Pancreas (tissue), 10 donors: Measurements from ENCODE around the gene PRDM4. TPM values are rescaled to one million over a fixed set of nuclear protein-coding genes. Genes with fewer than 3 reads are reported as not detected.
A peak's percentile ranks its signal among the peaks of the same experiment; 100 is the strongest.

Source experiments
- ATAC-seq, 4 donors: fragments of 200-7000 bp; cut with Tn5 transposase; one replicate each; pipeline versions ENCODE4 v1.8.0 to v1.9.1; 2020; ENCODE audit warnings: mild to moderate bottlenecking in 4 of 4, moderate library complexity in 4 of 4
- DNase-seq, 6 donors: peaks; one replicate each; pipeline ENCODE4 v3.0.0-alpha.2; 2020
- FAIRE-seq: peaks from 2 replicates; lab custom pipeline; 2012; peaks lifted over from hg19 to GRCh38; lab: Jason Lieb, UNC
- H3K27ac ChIP-seq, 4 donors: fragments of 200-600 bp; sonication (generic); 1 replicate in 3 of 4; 2 replicates in 1 of 4; pipeline versions ENCODE4 v1.5.0 to v1.8.0; 2020
- H3K27me3 ChIP-seq, 4 donors: fragments of 200-600 bp; one replicate each; pipeline ENCODE4 v1.8.0; 2021
- H3K36me3 ChIP-seq, 3 donors: fragments of 200-600 bp; sonication (generic) in 1 of 3; one replicate each; pipeline versions ENCODE4 v1.5.0 to v1.8.0; 2020 to 2021
- H3K4me1 ChIP-seq, 3 donors: fragments of 200-600 bp; one replicate each; pipeline ENCODE4 v1.8.0; 2021
- H3K4me3 ChIP-seq, 4 donors: fragments of 200-600 bp; sonication (generic) in 2 of 4; one replicate each; pipeline versions ENCODE4 v1.5.0 to v1.8.0; 2020 to 2021
- H3K9me3 ChIP-seq, 4 donors: fragments of 200-600 bp; one replicate each; pipeline ENCODE4 v1.8.0; 2021
- CTCF ChIP-seq, 4 donors: fragments of 200-600 bp; sonication (generic) in 3 of 4; IDR thresholded peaks; one replicate each; pipeline versions ENCODE4 v1.5.0 to v1.8.0; 2021; ENCODE audit warnings: antibody characterized with exemption in 4 of 4
- WGBS, 2 donors: extraction: QIAGEN DNeasy Blood & Tissue Kit; methylation state at CpG; one replicate each; pipeline ENCODE4 v1.1.7; 2013; 5-methylcytosine and 5-hydroxymethylcytosine counted together
- intact Hi-C, 3 donors: fragments of 100-400 bp; cut with DNase I; formaldehyde crosslinking; loops; one replicate each; pipeline versions ENCODE4 v1.11.1 to v1.14.2; 2022
- polyA plus RNA-seq, 2 donors: library from polyadenylated mRNA; stranded (reverse); fragments of 200-250 nt; gene quantifications; one replicate each; pipeline ENCODE4 v1.2.3, GENCODE V29; 2013
- total RNA-seq, 6 donors: library from RNA; stranded (reverse); fragmentation: NEBNext Ultra II Directional in 4 of 6; extraction: Animal tissue kit (Norgen Biotek cat#: 25700) in 4 of 6; gene quantifications; one replicate each; pipeline versions ENCODE4 v1.2.1 to v1.2.4, GENCODE V29; 2021 to 2023
- donor health status: healthy with polysubstance abuse.
- donor health status: DM: no; HTN: no; CAD: no; lungs with moderate emphysema.
- donor health status: DM: no; HTN: no; CAD: no.
- donor health status: control.
- donor health status: control.
- donor health status: Bipolar disorder and iron deficiency.
- donor health status: DM: yes; HTN: yes; CAD: no.
- donor health status: DM: no; HTN: no; CAD: no.
- donor health status: DM: no; HTN: no; CAD: no.
- donor health status: DM: yes; HTN: yes; CAD: no.

PRDM4 gene
- total and polyA plus RNA-seq, 8 donors, result 7.0 to 17.8 (median 11.2) TPM

- Histone ChIP-seq H3K4me1 (peaks cover 6 to 16% (median 15%) of the 10 kb centered on the region in 3 donors), H3K27me3 (no peaks in the 10 kb centered on the region), H3K4me3 (peak overlapping the region; percentile 66 to 91 (median 77)), H3K27ac (peak overlapping the region in 2 of 4 donors; percentile 42), H3K36me3 (peaks cover 0 to 3% (median 0%) of the 10 kb centered on the region in 3 donors), H3K9me3 (no peaks in the 10 kb centered on the region)
- no peak for TF ChIP-seq CTCF (IDR thresholded peaks at IDR 0.05)
- ATAC-seq (peak; percentile 4 to 8 (median 5)), DNase-seq (no peak), FAIRE-seq (no peak)
- WGBS, 2 donors, result 2% methylated on average over 12 of the region's 12 CpGs
- intact Hi-C loops, result no loop called here
These were observed 566 bp upstream of the PRDM4 start for GRCh38 chr12:107761502-107761904.

GRCh38 chr12:107760207-107760808 is 629 bp downstream of the PRDM4 start:
- Histone ChIP-seq H3K9me3 (no peaks in the 10 kb centered on the region), H3K4me1 (peaks cover 6 to 16% (median 15%) of the 10 kb centered on the region in 3 donors), H3K27ac (peak overlapping the region in 2 of 4 donors; percentile 51 to 57), H3K4me3 (peak overlapping the region; percentile 66 to 91 (median 77)), H3K27me3 (no peaks in the 10 kb centered on the region), H3K36me3 (peaks cover 0 to 15% (median 11%) of the 10 kb centered on the region in 3 donors)
- FAIRE-seq (no peak), DNase-seq (peak in 5 of 6 donors; percentile 13 to 70 (median 38)), ATAC-seq (peak in 3 of 4 donors; percentile 3 to 11 (median 6))
- WGBS, 2 donors, result 1% methylated on average over 30 of the region's 30 CpGs
- intact Hi-C loops, result no loop called here
- TF ChIP-seq CTCF (IDR thresholded peaks at IDR 0.05), result no peak

GRCh38 chr12:107759410-107759809 is 1.5 kb downstream of the PRDM4 start:
- WGBS, 2 donors, result 28 to 32% methylated on average over 3 of the region's 3 CpGs
- no peak overlapping the region for H3K27ac ChIP-seq
- peaks cover 0 to 22% (median 17%) of the 10 kb centered on the region in 3 donors for H3K36me3 ChIP-seq
- H3K4me3 ChIP-seq, result peak overlapping the region in 1 of 4 donors; percentile 91
- ATAC-seq (peak in 2 of 4 donors; percentile 9 to 49), DNase-seq (no peak), FAIRE-seq (peak; percentile 9)
- peaks cover 6 to 16% (median 15%) of the 10 kb centered on the region in 3 donors for H3K4me1 ChIP-seq
- intact Hi-C loops, result loop anchor here in 2 of 3 donors (10.0 kb wide), 1 partner anchor 75 kb away; the partner anchor contains the start of gene PWP1 (in 2 of the 2)
- no peaks in the 10 kb centered on the region for H3K27me3 ChIP-seq
- TF ChIP-seq CTCF (IDR thresholded peaks at IDR 0.05), result no peak
- H3K9me3 ChIP-seq, result no peaks in the 10 kb centered on the region

- no peak overlapping the region for H3K27ac ChIP-seq
- no peak for FAIRE-seq
- no peak for ATAC-seq
- peaks cover 8 to 39% (median 22%) of the 10 kb centered on the region in 3 donors for H3K36me3 ChIP-seq
- no peaks in the 10 kb centered on the region for H3K4me1 ChIP-seq
- 94 to 96% methylated on average over 1 of the region's 1 CpG for WGBS, 2 donors
- H3K9me3 ChIP-seq, result no peaks in the 10 kb centered on the region
- H3K27me3 ChIP-seq, result no peaks in the 10 kb centered on the region
- no peak for DNase-seq
- intact Hi-C loops, result no loop called here
- no peak for TF ChIP-seq CTCF (IDR thresholded peaks at IDR 0.05)
- H3K4me3 ChIP-seq, result no peak overlapping the region
These were observed 11.9 kb downstream of the PRDM4 start for GRCh38 chr12:107749083-107749482.

- intact Hi-C loops, result no loop called here
- DNase-seq, result no peak
- no peak overlapping the region for H3K4me3 ChIP-seq
- H3K27ac ChIP-seq, result no peak overlapping the region
- no peak for TF ChIP-seq CTCF (IDR thresholded peaks at IDR 0.05)
- FAIRE-seq, result no peak
- WGBS, 2 donors, result 81 to 84% methylated on average over 6 of the region's 6 CpGs
- H3K27me3 ChIP-seq, result no peaks in the 10 kb centered on the region
- ATAC-seq, result peak in 2 of 4 donors; percentile 29 to 30
- H3K36me3 ChIP-seq, result peaks cover 8 to 41% (median 19%) of the 10 kb centered on the region in 3 donors
- H3K9me3 ChIP-seq, result no peaks in the 10 kb centered on the region
- H3K4me1 ChIP-seq, result no peaks in the 10 kb centered on the region
These were observed 12.5 kb downstream of the PRDM4 start for GRCh38 chr12:107748472-107748871.
